ENCODE data around the gene FTSJ3. TPM values are rescaled to one million over a fixed set of nuclear protein-coding genes. Genes with fewer than 3 reads are reported as not detected.

FTSJ3 gene
- total RNA-seq, 4 donors from 2014 or later: 46.8 to 72.4 (median 56.2) TPM

DNA sequence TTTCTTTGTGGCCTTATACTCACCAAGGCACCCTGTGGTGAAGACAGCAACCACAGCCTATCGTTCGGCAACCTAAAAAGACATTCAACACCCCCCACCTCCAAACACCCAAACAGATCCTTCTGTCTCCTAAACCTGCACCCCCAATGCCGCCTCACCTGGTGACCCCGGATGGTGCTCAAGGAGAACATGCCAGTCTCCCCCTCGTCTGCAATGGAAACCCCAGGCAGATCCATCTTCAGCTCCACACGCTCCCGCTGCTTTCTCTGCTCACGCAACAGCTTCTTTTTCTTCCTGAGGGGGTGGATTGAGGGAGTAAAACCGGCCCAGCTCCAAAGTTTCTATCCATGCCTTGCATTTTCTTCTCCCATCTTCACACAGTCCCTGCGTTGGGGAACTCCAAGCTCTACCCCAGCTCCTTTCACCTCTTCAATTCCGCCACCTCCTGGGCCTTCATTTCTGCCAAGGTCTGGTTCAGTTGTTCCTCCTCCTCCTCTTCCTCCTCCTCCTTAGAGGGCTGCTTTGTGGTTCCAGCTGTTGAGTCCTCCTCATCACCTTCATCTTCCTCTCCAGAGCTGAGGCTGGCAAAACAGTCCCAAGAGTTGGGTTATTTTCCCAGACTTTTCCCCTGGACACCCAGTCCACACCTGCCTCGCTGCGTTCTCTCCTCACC is 3.7 kb downstream of the FTSJ3 start:
- no peak for DNase-seq (ENCODE audit: extremely low spot score)
- no peaks in the 10 kb centered on the region for H3K27me3 ChIP-seq
- H3K4me3 ChIP-seq: no peak overlapping the region
- intact Hi-C loops (cut with DNase I): no loop called here
- WGBS: 89% methylated on average over 13 of the region's 13 CpGs
- H3K4me1 ChIP-seq: peaks cover 22 to 34% (median 25%) of the 10 kb centered on the region in 4 donors
- H3K9me3 ChIP-seq: no peaks in the 10 kb centered on the region
- no peak for TF ChIP-seq EP300 (IDR thresholded peaks at IDR 0.05)
- TF ChIP-seq, protein P1, sequence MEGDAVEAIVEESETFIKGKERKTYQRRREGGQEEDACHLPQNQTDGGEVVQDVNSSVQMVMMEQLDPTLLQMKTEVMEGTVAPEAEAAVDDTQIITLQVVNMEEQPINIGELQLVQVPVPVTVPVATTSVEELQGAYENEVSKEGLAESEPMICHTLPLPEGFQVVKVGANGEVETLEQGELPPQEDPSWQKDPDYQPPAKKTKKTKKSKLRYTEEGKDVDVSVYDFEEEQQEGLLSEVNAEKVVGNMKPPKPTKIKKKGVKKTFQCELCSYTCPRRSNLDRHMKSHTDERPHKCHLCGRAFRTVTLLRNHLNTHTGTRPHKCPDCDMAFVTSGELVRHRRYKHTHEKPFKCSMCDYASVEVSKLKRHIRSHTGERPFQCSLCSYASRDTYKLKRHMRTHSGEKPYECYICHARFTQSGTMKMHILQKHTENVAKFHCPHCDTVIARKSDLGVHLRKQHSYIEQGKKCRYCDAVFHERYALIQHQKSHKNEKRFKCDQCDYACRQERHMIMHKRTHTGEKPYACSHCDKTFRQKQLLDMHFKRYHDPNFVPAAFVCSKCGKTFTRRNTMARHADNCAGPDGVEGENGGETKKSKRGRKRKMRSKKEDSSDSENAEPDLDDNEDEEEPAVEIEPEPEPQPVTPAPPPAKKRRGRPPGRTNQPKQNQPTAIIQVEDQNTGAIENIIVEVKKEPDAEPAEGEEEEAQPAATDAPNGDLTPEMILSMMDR (IDR thresholded peaks at IDR 0.05): no peak
- TF ChIP-seq POLR2AphosphoS5 (IDR thresholded peaks at IDR 0.05): no peak
- TF ChIP-seq POLR2A (IDR thresholded peaks at IDR 0.05; ENCODE audit: low read depth): no peak
- H3K36me3 ChIP-seq: peaks cover 56 to 72% (median 69%) of the 10 kb centered on the region in 4 donors
- H3K27ac ChIP-seq (replicated peaks in 1 of 4): no peak overlapping the region

GRCh38 chr17:63822537-63822936 is 4.9 kb downstream of the FTSJ3 start:
- no peaks in the 10 kb centered on the region for H3K27me3 ChIP-seq
- intact Hi-C loops (cut with DNase I): no loop called here
- H3K9me3 ChIP-seq: no peaks in the 10 kb centered on the region
- no peak for DNase-seq (ENCODE audit: extremely low spot score)
- TF ChIP-seq POLR2A (IDR thresholded peaks at IDR 0.05; ENCODE audit: low read depth) (no peak), EP300 (IDR thresholded peaks at IDR 0.05) (no peak), POLR2AphosphoS5 (IDR thresholded peaks at IDR 0.05) (no peak)
- TF ChIP-seq, protein P1 (IDR thresholded peaks at IDR 0.05): no peak
- peaks cover 68 to 85% (median 81%) of the 10 kb centered on the region in 4 donors for H3K36me3 ChIP-seq
- no peak overlapping the region for H3K4me3 ChIP-seq
- H3K27ac ChIP-seq (replicated peaks in 1 of 4): no peak overlapping the region
- peaks cover 12 to 23% (median 15%) of the 10 kb centered on the region in 4 donors for H3K4me1 ChIP-seq

- Histone ChIP-seq H3K4me1 (peaks cover 12 to 23% (median 15%) of the 10 kb centered on the region in 4 donors), H3K4me3 (no peak overlapping the region), H3K27ac (replicated peaks in 1 of 4) (no peak overlapping the region), H3K9me3 (no peaks in the 10 kb centered on the region), H3K36me3 (peaks cover 75 to 92% (median 88%) of the 10 kb centered on the region in 4 donors), H3K27me3 (no peaks in the 10 kb centered on the region)
- DNase-seq (ENCODE audit: extremely low spot score): no peak
- TF ChIP-seq EP300 (IDR thresholded peaks at IDR 0.05): no peak
- no peak for TF ChIP-seq POLR2A (IDR thresholded peaks at IDR 0.05; ENCODE audit: low read depth)
- TF ChIP-seq, protein P1 (IDR thresholded peaks at IDR 0.05): no peak
- TF ChIP-seq POLR2AphosphoS5 (IDR thresholded peaks at IDR 0.05): no peak
- WGBS: 87% methylated on average over 6 of the region's 6 CpGs
- intact Hi-C loops (cut with DNase I): no loop called here
These were observed 5.7 kb downstream of the FTSJ3 start for GRCh38 chr17:63821804-63822203.

- intact Hi-C loops (cut with DNase I): no loop called here
These were observed 6.4 kb downstream of the FTSJ3 start for GRCh38 chr17:63820963-63821561.

More at GRCh38 chr17:63820963-63821561, 6.4 kb downstream of the FTSJ3 start:
- H3K27ac ChIP-seq (replicated peaks in 1 of 4): no peak overlapping the region
- H3K27me3 ChIP-seq: no peaks in the 10 kb centered on the region
- 84% methylated on average over 10 of the region's 10 CpGs for WGBS
- H3K9me3 ChIP-seq: no peaks in the 10 kb centered on the region
- H3K4me3 ChIP-seq: no peak overlapping the region
- peaks cover 7 to 18% (median 12%) of the 10 kb centered on the region in 4 donors for H3K4me1 ChIP-seq
- TF ChIP-seq POLR2A (IDR thresholded peaks at IDR 0.05; ENCODE audit: low read depth): no peak
- no peak for TF ChIP-seq POLR2AphosphoS5 (IDR thresholded peaks at IDR 0.05)
- no peak for TF ChIP-seq EP300 (IDR thresholded peaks at IDR 0.05)
- TF ChIP-seq, protein P1 (IDR thresholded peaks at IDR 0.05): no peak
- peaks cover 83 to 100% (median 96%) of the 10 kb centered on the region in 4 donors for H3K36me3 ChIP-seq
- no peak for DNase-seq (ENCODE audit: extremely low spot score)

Measured in esophagus muscularis mucosa (tissue), 4 donors.